Keratinocyte (primary cell): Measurements from ENCODE around the gene SYVN1. TPM values are rescaled to one million over a fixed set of nuclear protein-coding genes. Genes with fewer than 3 reads are reported as not detected.

Experiments
- DNase-seq: peaks from one replicate; pipeline ENCODE4 v3.0.0-alpha.2; 2011; ENCODE audit warnings: low read depth, missing footprints, low spot score
- FAIRE-seq: peaks from 2 replicates; lab custom pipeline; 2011; peaks lifted over from hg19 to GRCh38; lab: Jason Lieb, UNC
- H2AFZ ChIP-seq: 2 replicates; pipeline ENCODE4 v1.6.0; 2012; ENCODE audit warnings: low read length, control low read depth, inconsistent platforms; ENCODE audit not compliant: control insufficient read depth
- H3K27ac ChIP-seq: 2 replicates; pipeline ENCODE4 v1.5.1; 2011; ENCODE audit warnings: low read length; ENCODE audit not compliant: control insufficient read depth, insufficient read depth
- H3K27me3 ChIP-seq: 3 replicates; pipeline ENCODE4 v1.6.0; 2011; ENCODE audit warnings: low read length; ENCODE audit not compliant: control insufficient read depth, insufficient read depth; ENCODE audit errors: extremely low read depth
- H3K36me3 ChIP-seq, 2 experiments: 2 replicates in 1 of 2; 3 replicates in 1 of 2; pipeline ENCODE4 v1.5.1; 2011; ENCODE audit warnings: low read length in 2 of 2, mild to moderate bottlenecking in 1 of 2; ENCODE audit not compliant: control insufficient read depth in 2 of 2, insufficient read depth in 2 of 2; ENCODE audit errors: extremely low read depth in 1 of 2
- H3K4me1 ChIP-seq: 3 replicates; pipeline ENCODE4 v1.5.1; 2011; ENCODE audit warnings: low read length; ENCODE audit not compliant: control insufficient read depth, insufficient read depth; ENCODE audit errors: extremely low read depth
- H3K4me2 ChIP-seq: 3 replicates; pipeline ENCODE4 v1.6.0; 2011; ENCODE audit warnings: low read depth, low read length; ENCODE audit not compliant: control insufficient read depth, insufficient read depth; ENCODE audit errors: extremely low read depth
- H3K4me3 ChIP-seq, 3 experiments: fragments of 200-600 bp in 1 of 3; sonication (generic) in 1 of 3; 2 replicates in 2 of 3; 3 replicates in 1 of 3; pipeline ENCODE4 v1.5.1; 2011 to 2016; ENCODE audit warnings: low read length in 3 of 3, mild to moderate bottlenecking in 3 of 3, control low read depth in 2 of 3, inconsistent platforms in 1 of 3, low read depth in 1 of 3, mixed read lengths in 1 of 3, mixed run types in 1 of 3, moderate library complexity in 1 of 3; ENCODE audit not compliant: control insufficient read depth in 2 of 3, insufficient read depth in 2 of 3; ENCODE audit errors: extremely low read depth in 1 of 3
- H3K79me2 ChIP-seq: 2 replicates; pipeline ENCODE4 v1.6.0; 2012; ENCODE audit warnings: low read length; ENCODE audit not compliant: control insufficient read depth, insufficient read depth
- H3K9ac ChIP-seq: 3 replicates; pipeline ENCODE4 v1.6.0; 2011; ENCODE audit warnings: low read length; ENCODE audit not compliant: control insufficient read depth, insufficient read depth; ENCODE audit errors: extremely low read depth
- H3K9me1 ChIP-seq: 3 replicates; pipeline ENCODE4 v1.6.0; 2011; ENCODE audit warnings: low read length; ENCODE audit not compliant: control insufficient read depth, insufficient read depth; ENCODE audit errors: extremely low read depth
- H3K9me3 ChIP-seq: 2 replicates; pipeline ENCODE4 v1.5.1; 2012; ENCODE audit warnings: low read depth, low read length; ENCODE audit not compliant: control insufficient read depth
- H4K20me1 ChIP-seq: 3 replicates; pipeline ENCODE4 v1.6.0; 2011; ENCODE audit warnings: low read length; ENCODE audit not compliant: control insufficient read depth, insufficient read depth; ENCODE audit errors: extremely low read depth
- CTCF ChIP-seq, 3 experiments: IDR thresholded peaks in 1 of 3; conservative IDR thresholded peaks in 1 of 3; optimal IDR thresholded peaks in 1 of 3; 2 replicates in 2 of 3; 3 replicates in 1 of 3; pipeline versions ENCODE3 to v1.5.1; 2011; ENCODE audit warnings: low read length in 3 of 3, mild to moderate bottlenecking in 3 of 3, moderate library complexity in 2 of 3, control low read depth in 1 of 3, inconsistent platforms in 1 of 3; ENCODE audit not compliant: insufficient read depth in 2 of 3; ENCODE audit errors: extremely low read depth in 1 of 3
- EZH2 ChIP-seq: IDR thresholded peaks from one replicate; pipeline ENCODE4 v1.6.1; 2012; ENCODE audit warnings: inconsistent platforms, mild to moderate bottlenecking, low read length, moderate library complexity
- dilution Hi-C: fragments of 300-500 bp; cut with MboI; formaldehyde crosslinking; loops from one replicate; pipeline ENCODE4 v1.7.0; 2020; ENCODE audit warnings: low sequenced_read_pairs; ENCODE audit not compliant: extremely low pct_ligation_motif_present
- polyA plus RNA-seq, 5 experiments: library from polyadenylated mRNA; depleted of rRNA in 3 of 5; stranded (reverse) in 3 of 5; stranded (forward) in 1 of 5; unstranded in 1 of 5; fragments of >200 nt; gene quantifications; 1 replicate in 1 of 5; 2 replicates in 3 of 5; 3 replicates in 1 of 5; pipeline versions ENCODE4 v1.2.1 to v1.2.3, GENCODE V29; 2011 to 2012; ENCODE audit warnings: missing spikeins in 2 of 5, low read depth in 1 of 5, low replicate concordance in 1 of 5

The SYVN1 gene
- polyA plus RNA-seq, 1 donor (not counting 4 experiments of a cell fraction or from before 2014, with no cell fraction given) = 10.8 TPM

DNA sequence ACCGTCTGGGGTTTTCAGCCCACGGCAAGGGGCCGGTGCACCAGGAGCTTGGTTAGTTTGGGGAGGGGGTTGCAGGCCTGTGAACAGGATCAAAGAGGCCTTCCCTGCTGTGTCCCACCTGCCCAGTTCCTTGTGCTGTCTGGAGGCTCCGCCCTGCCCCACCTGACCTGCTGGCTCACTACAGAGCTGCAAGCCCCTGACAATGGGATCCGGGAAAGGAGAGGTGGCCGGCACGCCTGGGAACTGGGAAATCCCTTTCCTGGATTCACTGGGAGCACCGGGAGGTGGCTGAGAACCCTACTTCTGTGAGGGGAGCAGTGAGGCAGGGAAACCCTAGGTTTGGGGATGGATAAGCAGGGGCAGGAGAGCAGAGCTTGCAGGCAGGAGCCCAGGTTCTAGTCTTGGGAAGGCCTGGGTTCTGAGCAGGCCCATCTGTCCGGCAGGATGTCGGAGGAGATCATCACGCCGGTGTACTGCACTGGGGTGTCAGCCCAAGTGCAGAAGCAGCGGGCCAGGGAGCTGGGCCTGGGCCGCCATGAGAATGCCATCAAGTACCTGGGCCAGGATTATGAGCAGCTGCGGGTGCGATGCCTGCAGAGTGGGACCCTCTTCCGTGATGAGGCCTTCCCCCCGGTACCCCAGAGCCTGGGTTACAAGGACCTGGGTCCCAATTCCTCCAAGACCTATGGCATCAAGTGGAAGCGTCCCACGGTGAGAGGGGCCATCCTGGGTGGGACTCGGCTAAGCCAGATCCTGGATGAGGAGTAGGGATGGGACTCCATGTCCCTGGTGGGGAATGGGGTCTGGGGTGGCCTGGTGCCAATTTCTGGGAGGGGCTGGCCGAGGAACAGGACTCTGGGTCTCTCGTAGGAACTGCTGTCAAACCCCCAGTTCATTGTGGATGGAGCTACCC, 48.2 kb upstream of the SYVN1 start:
- peak overlapping the region; percentile 85 for H3K27ac ChIP-seq
- H3K79me2 ChIP-seq = peaks cover 66% of the 10 kb centered on the region
- H3K36me3 ChIP-seq = peaks cover 22 to 38% of the 10 kb centered on the region in 2 experiments
- H3K9me3 ChIP-seq = no peaks in the 10 kb centered on the region
- H3K9me1 ChIP-seq = no peaks in the 10 kb centered on the region
- no peak overlapping the region for H2AFZ ChIP-seq
- no peak for TF ChIP-seq EZH2
- TF ChIP-seq CTCF (optimal IDR thresholded peaks at IDR 0.05 in 1 of 3, IDR thresholded peaks at IDR 0.05 in 1 of 3, conservative IDR thresholded peaks at IDR 0.05 in 1 of 3; ENCODE audit: extremely low read depth in 1 of 3, insufficient read depth in 2 of 3, low read length in 3 of 3) = no peak
- H3K9ac ChIP-seq = peak overlapping the region; percentile 91
- H3K4me2 ChIP-seq = peak overlapping the region; percentile 82
- H3K4me3 ChIP-seq = peak overlapping the region; percentile 78 to 83 (median 83)
- DNase-seq (no peak), FAIRE-seq (no peak)
- peaks cover 24% of the 10 kb centered on the region for H3K4me1 ChIP-seq
- H3K27me3 ChIP-seq = no peaks in the 10 kb centered on the region
- dilution Hi-C loops = no loop called here
- H4K20me1 ChIP-seq = peaks cover 16% of the 10 kb centered on the region

- TF ChIP-seq CTCF (optimal IDR thresholded peaks at IDR 0.05 in 1 of 3, IDR thresholded peaks at IDR 0.05 in 1 of 3, conservative IDR thresholded peaks at IDR 0.05 in 1 of 3; ENCODE audit: extremely low read depth in 1 of 3, insufficient read depth in 2 of 3, low read length in 3 of 3) = no peak
- TF ChIP-seq EZH2 = no peak
Observed at GRCh38 chr11:65181569-65182257, 47.4 kb upstream of the SYVN1 start, which contains the start of gene CAPN1. Gene CAPN1, plus strand, starts transcription at chr11:65181928. Its CDS starts 774 bp downstream, at chr11:65182702.

More at GRCh38 chr11:65181569-65182257, 47.4 kb upstream of the SYVN1 start, which contains the start of gene CAPN1:
- Histone ChIP-seq H3K27ac (peak within 1 kb of the TSS; percentile 85), H3K4me2 (peak within 1 kb of the TSS; percentile 82), H3K4me3 (peak within 1 kb of the TSS; percentile 83 to 90 (median 87)), H4K20me1 (peaks cover 12% of the 10 kb centered on the region), H3K9me1 (no peaks in the 10 kb centered on the region), H3K36me3 (peaks cover 20 to 30% of the 10 kb centered on the region in 2 experiments), H3K9ac (peak within 1 kb of the TSS; percentile 91), H3K79me2 (peaks cover 59% of the 10 kb centered on the region), H3K4me1 (peaks cover 24% of the 10 kb centered on the region), H2AFZ (peak within 1 kb of the TSS; percentile 80), H3K9me3 (no peaks in the 10 kb centered on the region), H3K27me3 (no peaks in the 10 kb centered on the region)
- dilution Hi-C loops = no loop called here
- FAIRE-seq (no peak), DNase-seq (peak; percentile 64)
